ENCODE results near the gene TTC21B. TPM values are rescaled to one million over a fixed set of nuclear protein-coding genes. Genes with fewer than 3 reads are reported as not detected.

The TTC21B gene
- polyA plus RNA-seq, 3 donors, result 3.1 to 6.7 (median 3.8) TPM

DNA sequence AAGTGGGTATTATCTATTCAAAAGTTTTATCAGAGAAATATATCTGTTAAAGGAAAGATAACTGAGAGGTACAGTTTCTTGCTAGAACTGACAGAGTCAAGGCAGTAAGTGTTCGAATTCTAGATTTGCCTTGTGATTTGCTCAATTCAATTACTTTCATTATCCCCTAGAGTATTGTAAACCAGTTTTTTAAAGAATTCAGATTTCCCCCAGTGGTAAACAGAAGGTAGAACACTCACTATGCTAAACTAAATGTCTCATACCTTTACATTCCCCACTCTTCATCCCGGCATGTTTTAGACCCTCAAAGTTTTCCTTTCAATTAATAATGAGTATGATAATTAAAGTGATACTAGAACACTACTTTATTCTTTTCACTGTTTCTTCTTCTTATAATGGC is 28.6 kb downstream of the TTC21B start:
- Histone ChIP-seq H3K4me1 (ENCODE audit: control insufficient read depth in 1 of 2, insufficient read depth in 2 of 2, low read length in 2 of 2) (no peaks in the 10 kb centered on the region), H3K36me3 (replicated peaks in 1 of 2; ENCODE audit: control insufficient read depth in 1 of 2, insufficient read depth in 2 of 2, low read length in 2 of 2) (peaks cover 26 to 65% of the 10 kb centered on the region in 2 donors), H4K20me1 (ENCODE audit: insufficient read depth, low read length) (no peaks in the 10 kb centered on the region), H3K9me3 (replicated peaks in 1 of 2; ENCODE audit: control insufficient read depth in 1 of 2, insufficient read depth in 1 of 2, low read length in 2 of 2) (no peaks in the 10 kb centered on the region), H3K27ac (ENCODE audit: low read depth in 1 of 2, low read length in 2 of 2) (no peak overlapping the region), H3K4me3 (replicated peaks in 1 of 3; ENCODE audit: low read depth in 2 of 3, low read length in 3 of 3) (no peak overlapping the region), H3K9ac (ENCODE audit: insufficient read depth, low read length, poor library complexity, severe bottlenecking) (no peak overlapping the region), H2AFZ (ENCODE audit: insufficient read depth, low read depth, low read length, poor library complexity, severe bottlenecking) (no peak overlapping the region), H3K27me3 (ENCODE audit: control insufficient read depth in 2 of 2, insufficient read depth in 2 of 2, low read length in 2 of 2) (no peaks in the 10 kb centered on the region), H3K4me2 (replicated peaks; ENCODE audit: extremely low read depth, low read length, poor library complexity, severe bottlenecking) (no peak overlapping the region), H3K79me2 (ENCODE audit: insufficient read depth, low read length) (no peaks in the 10 kb centered on the region)
- peak overlapping the region in 1 of 7 donors; percentile 21 for H3K27ac Mint-ChIP-seq
- no peak for DNase-seq
- intact Hi-C loops (cut with micrococcal nuclease), result no loop called here
- TF ChIP-seq, protein P1, sequence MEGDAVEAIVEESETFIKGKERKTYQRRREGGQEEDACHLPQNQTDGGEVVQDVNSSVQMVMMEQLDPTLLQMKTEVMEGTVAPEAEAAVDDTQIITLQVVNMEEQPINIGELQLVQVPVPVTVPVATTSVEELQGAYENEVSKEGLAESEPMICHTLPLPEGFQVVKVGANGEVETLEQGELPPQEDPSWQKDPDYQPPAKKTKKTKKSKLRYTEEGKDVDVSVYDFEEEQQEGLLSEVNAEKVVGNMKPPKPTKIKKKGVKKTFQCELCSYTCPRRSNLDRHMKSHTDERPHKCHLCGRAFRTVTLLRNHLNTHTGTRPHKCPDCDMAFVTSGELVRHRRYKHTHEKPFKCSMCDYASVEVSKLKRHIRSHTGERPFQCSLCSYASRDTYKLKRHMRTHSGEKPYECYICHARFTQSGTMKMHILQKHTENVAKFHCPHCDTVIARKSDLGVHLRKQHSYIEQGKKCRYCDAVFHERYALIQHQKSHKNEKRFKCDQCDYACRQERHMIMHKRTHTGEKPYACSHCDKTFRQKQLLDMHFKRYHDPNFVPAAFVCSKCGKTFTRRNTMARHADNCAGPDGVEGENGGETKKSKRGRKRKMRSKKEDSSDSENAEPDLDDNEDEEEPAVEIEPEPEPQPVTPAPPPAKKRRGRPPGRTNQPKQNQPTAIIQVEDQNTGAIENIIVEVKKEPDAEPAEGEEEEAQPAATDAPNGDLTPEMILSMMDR (IDR thresholded peaks at IDR 0.05), result no peak
- H3K27me3 Mint-ChIP-seq (ENCODE audit: low read depth in 3 of 3), result no peaks in the 10 kb centered on the region
- H3K4me1 Mint-ChIP-seq, result no peaks in the 10 kb centered on the region
- peaks cover 50% of the 10 kb centered on the region in 2 donors for H3K36me3 Mint-ChIP-seq
- no CpG with 5 or more reads among the region's 2 CpGs for WGBS (ENCODE audit: insufficient coverage)
- H3K4me3 Mint-ChIP-seq, result no peak overlapping the region
- H3K9me3 Mint-ChIP-seq, result no peaks in the 10 kb centered on the region

DNA sequence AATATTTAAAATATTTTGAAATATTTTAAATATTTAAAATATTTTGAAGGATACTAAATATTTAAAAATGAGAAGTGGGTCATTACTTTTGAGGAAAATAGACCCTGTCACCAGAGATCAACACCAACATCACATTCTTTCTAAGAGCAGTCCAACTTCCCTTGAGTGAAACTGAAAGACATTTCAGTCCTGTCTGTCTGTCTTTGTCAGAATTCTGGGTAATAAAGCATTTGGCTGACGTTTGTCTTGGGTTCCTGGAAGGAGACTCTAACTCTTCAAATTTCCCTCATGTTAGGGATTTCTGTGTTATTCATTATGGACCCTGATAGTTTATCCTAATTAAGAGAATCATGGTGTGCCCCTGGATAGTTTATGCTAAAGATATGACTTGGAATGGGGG is 32.8 kb downstream of the TTC21B start:
- no peaks in the 10 kb centered on the region for H3K27me3 Mint-ChIP-seq (ENCODE audit: low read depth in 3 of 3)
- no peaks in the 10 kb centered on the region for H3K4me1 Mint-ChIP-seq
- no CpG with 5 or more reads among the region's 1 CpG for WGBS (ENCODE audit: insufficient coverage)
- DNase-seq, result no peak
- Histone ChIP-seq H3K4me3 (replicated peaks in 1 of 3; ENCODE audit: low read depth in 2 of 3, low read length in 3 of 3) (no peak overlapping the region), H4K20me1 (ENCODE audit: insufficient read depth, low read length) (no peaks in the 10 kb centered on the region), H3K4me1 (ENCODE audit: control insufficient read depth in 1 of 2, insufficient read depth in 2 of 2, low read length in 2 of 2) (no peaks in the 10 kb centered on the region), H3K79me2 (ENCODE audit: insufficient read depth, low read length) (no peaks in the 10 kb centered on the region), H3K4me2 (replicated peaks; ENCODE audit: extremely low read depth, low read length, poor library complexity, severe bottlenecking) (no peak overlapping the region), H3K27me3 (ENCODE audit: control insufficient read depth in 2 of 2, insufficient read depth in 2 of 2, low read length in 2 of 2) (no peaks in the 10 kb centered on the region), H3K9me3 (replicated peaks in 1 of 2; ENCODE audit: control insufficient read depth in 1 of 2, insufficient read depth in 1 of 2, low read length in 2 of 2) (no peaks in the 10 kb centered on the region), H3K27ac (ENCODE audit: low read depth in 1 of 2, low read length in 2 of 2) (no peak overlapping the region), H3K36me3 (replicated peaks in 1 of 2; ENCODE audit: control insufficient read depth in 1 of 2, insufficient read depth in 2 of 2, low read length in 2 of 2) (peaks cover 30 to 67% of the 10 kb centered on the region in 2 donors), H3K9ac (ENCODE audit: insufficient read depth, low read length, poor library complexity, severe bottlenecking) (no peak overlapping the region), H2AFZ (ENCODE audit: insufficient read depth, low read depth, low read length, poor library complexity, severe bottlenecking) (no peak overlapping the region)
- intact Hi-C loops (cut with micrococcal nuclease), result no loop called here
- no peak overlapping the region for H3K4me3 Mint-ChIP-seq
- TF ChIP-seq, protein P1 (IDR thresholded peaks at IDR 0.05), result no peak
- H3K36me3 Mint-ChIP-seq, result peaks cover 45 to 52% of the 10 kb centered on the region in 2 donors
- H3K9me3 Mint-ChIP-seq, result no peaks in the 10 kb centered on the region
- H3K27ac Mint-ChIP-seq, result peak overlapping the region in 1 of 7 donors; percentile 37
